DND-41 (cell line): ENCODE data around the gene MECP2.

Experiments used
- ATAC-seq: fragments of 200-7000 bp; cut with Tn5 transposase; 3 replicates; pipeline ENCODE4 v1.9.1; 2021; ENCODE audit warnings: low read depth; ENCODE audit not compliant: insufficient read depth
- DNase-seq: peaks from one replicate; pipeline ENCODE4 v3.0.0-alpha.2; 2020
- H2AFZ ChIP-seq: 2 replicates; pipeline ENCODE4 v1.6.0; 2012; ENCODE audit warnings: low read depth, low read length
- H3K27ac ChIP-seq: 2 replicates; pipeline ENCODE4 v1.5.1; 2012; ENCODE audit warnings: low read length, inconsistent platforms
- H3K27me3 ChIP-seq: fragments of 200-600 bp; sonication (generic); 2 replicates; pipeline ENCODE4 v1.6.0; 2012; ENCODE audit warnings: low read length, mild to moderate bottlenecking, inconsistent platforms; ENCODE audit not compliant: insufficient read depth, poor library complexity
- H3K36me3 ChIP-seq: 2 replicates; pipeline ENCODE4 v1.5.1; 2012; ENCODE audit warnings: low read length, inconsistent platforms; ENCODE audit not compliant: insufficient read depth
- H3K4me1 ChIP-seq: 2 replicates; pipeline ENCODE4 v1.5.1; 2012; ENCODE audit warnings: mild to moderate bottlenecking, low read length; ENCODE audit not compliant: insufficient read depth
- H3K4me2 ChIP-seq: 2 replicates; pipeline ENCODE4 v1.6.0; 2012; ENCODE audit warnings: mild to moderate bottlenecking, moderate library complexity, low read length, inconsistent platforms; ENCODE audit not compliant: insufficient read depth
- H3K4me3 ChIP-seq, 2 experiments: fragments of 200-600 bp in 1 of 2; shearing (Covaris generic) in 1 of 2; 2 replicates each; pipeline ENCODE4 v1.5.1; 2012 to 2016; ENCODE audit warnings: inconsistent platforms in 2 of 2, low read length in 2 of 2, mild to moderate bottlenecking in 2 of 2, low read depth in 1 of 2, moderate library complexity in 1 of 2
- H3K79me2 ChIP-seq: 2 replicates; pipeline ENCODE4 v1.6.0; 2012; ENCODE audit warnings: low read length, inconsistent platforms; ENCODE audit not compliant: insufficient read depth
- H3K9ac ChIP-seq: 2 replicates; pipeline ENCODE4 v1.6.0; 2012; ENCODE audit warnings: low read depth, mild to moderate bottlenecking, inconsistent platforms, low read length, moderate library complexity
- H3K9me3 ChIP-seq: 2 replicates; pipeline ENCODE4 v1.5.1; 2012; ENCODE audit warnings: low read length, moderate library complexity, mild to moderate bottlenecking, inconsistent platforms; ENCODE audit not compliant: insufficient read depth, severe bottlenecking
- H4K20me1 ChIP-seq: 2 replicates; pipeline ENCODE4 v1.6.0; 2012; ENCODE audit warnings: low read length; ENCODE audit not compliant: insufficient read depth
- CTCF ChIP-seq: IDR thresholded peaks from 2 replicates; pipeline ENCODE4 v1.5.1; 2012; ENCODE audit warnings: borderline replicate concordance, low read length, moderate library complexity, mild to moderate bottlenecking; ENCODE audit not compliant: poor library complexity, severe bottlenecking; ENCODE audit errors: extremely low read depth
- EZH2 ChIP-seq: IDR thresholded peaks from 3 replicates; pipeline ENCODE4 v1.6.1; 2012; ENCODE audit warnings: borderline replicate concordance, low read depth, mild to moderate bottlenecking, moderate library complexity, low read length, inconsistent platforms; ENCODE audit not compliant: severe bottlenecking

MECP2 gene

DNA sequence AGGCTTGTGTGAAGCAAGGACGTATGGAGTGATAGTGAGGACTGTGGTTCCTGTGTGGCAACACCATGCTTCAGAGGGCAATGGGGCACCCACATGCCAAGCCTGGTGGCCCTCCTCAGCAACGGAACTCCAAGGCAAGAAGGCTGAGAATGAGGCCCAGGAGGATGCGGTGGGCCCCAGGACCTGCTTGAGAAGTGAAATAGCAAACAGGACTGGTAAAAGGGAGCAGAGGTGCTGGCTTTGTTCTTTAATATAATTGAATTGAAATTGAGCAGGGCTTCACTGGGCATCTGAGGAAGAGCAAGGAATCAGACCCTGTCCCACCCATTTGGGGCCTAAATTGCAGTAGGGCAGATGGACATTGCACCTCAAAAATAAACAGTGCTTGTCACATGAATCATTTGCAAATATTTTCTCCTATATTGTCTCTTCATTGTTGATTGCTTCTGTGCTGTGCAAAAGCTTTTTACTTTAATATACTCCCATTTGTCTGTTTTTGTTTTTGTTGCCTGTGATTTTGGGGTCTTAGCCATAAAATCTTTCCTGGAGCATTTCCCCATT is 122.7 kb downstream of the MECP2 start:
- no peak overlapping the region for H2AFZ ChIP-seq
- ATAC-seq (no peak), DNase-seq (no peak)
- peaks cover 19% of the 10 kb centered on the region for H3K4me1 ChIP-seq
- 0 out of 4 replicates have a peak overlapping the region, but pooled peaks of 1 of the 2 experiments have one; percentile 90 for H3K4me3 ChIP-seq
- peaks cover 42% of the 10 kb centered on the region for H3K79me2 ChIP-seq
- no peaks in the 10 kb centered on the region for H3K27me3 ChIP-seq
- peaks cover 2% of the 10 kb centered on the region; the same call in 1 of the 2 replicates for H3K36me3 ChIP-seq
- H3K27ac ChIP-seq = peak overlapping the region; percentile 100
- H4K20me1 ChIP-seq = 0 out of 2 replicates have a peak, but pooled peaks cover under 1% of the 10 kb centered on the region
- peak overlapping the region; percentile 99; the same call in 1 of the 2 replicates for H3K9ac ChIP-seq
- H3K4me2 ChIP-seq = peak overlapping the region; percentile 73
- H3K9me3 ChIP-seq = no peaks in the 10 kb centered on the region
- TF ChIP-seq EZH2 (no peak), CTCF (no peak)

DNA sequence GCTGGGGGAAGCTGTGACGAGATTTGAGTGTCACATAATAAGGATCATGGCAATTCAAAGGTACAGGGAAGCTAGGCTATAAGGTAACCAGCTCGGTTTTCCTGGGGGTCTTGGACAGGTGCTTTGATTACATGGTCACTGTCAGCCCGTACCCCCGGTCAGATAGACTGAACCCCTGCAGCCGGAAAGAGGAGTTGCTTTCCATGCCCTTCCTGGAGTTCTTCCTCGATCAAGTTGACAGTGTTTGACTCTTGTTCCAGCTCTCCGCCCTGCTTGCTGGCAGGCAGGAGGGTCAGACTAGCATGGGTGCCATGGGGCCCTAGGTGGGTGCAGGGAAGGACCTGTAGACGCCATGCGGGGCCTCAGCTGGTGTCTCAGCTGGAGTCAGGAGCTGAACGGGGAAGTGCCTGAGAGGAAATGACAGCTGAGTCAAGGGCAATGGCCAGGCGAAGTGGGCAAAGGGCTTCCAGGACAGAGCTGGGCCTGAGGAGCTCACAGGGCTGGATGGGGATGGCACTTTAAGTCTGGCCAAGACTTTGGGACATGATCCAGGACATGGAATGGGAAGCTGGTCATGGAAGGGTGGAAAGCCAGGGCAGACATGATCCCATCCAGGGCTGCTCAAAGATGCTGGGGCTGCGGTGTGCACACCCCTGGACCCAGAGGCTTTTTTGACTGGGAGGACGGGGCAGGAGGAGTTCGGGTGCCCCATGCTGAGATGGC is 123.4 kb downstream of the MECP2 start:
- peak overlapping the region; percentile 31; the same call in 1 of the 2 replicates for H2AFZ ChIP-seq
- DNase-seq = no peak

GRCh38 chrX:153973127-153974002 is 124.2 kb downstream of the MECP2 start:
- H2AFZ ChIP-seq = peak overlapping the region; percentile 31
- TF ChIP-seq EZH2 (no peak), CTCF (no peak)
- no peak for ATAC-seq
- DNase-seq = peak; percentile 32
- peak overlapping the region; percentile 55 to 90; a peak in 3 of 4 replicates for H3K4me3 ChIP-seq
- H3K27ac ChIP-seq = peak overlapping the region; percentile 100
- H3K4me1 ChIP-seq = peaks cover 24% of the 10 kb centered on the region
- no peaks in the 10 kb centered on the region for H3K27me3 ChIP-seq
- H3K79me2 ChIP-seq = peaks cover 56% of the 10 kb centered on the region
- no peaks in the 10 kb centered on the region for H3K9me3 ChIP-seq
- peaks cover 13% of the 10 kb centered on the region for H3K36me3 ChIP-seq
- peak overlapping the region; percentile 73 for H3K4me2 ChIP-seq
- H4K20me1 ChIP-seq = peaks cover 15% of the 10 kb centered on the region
- H3K9ac ChIP-seq = peak overlapping the region; percentile 99

More for the DNA sequence above, 123.4 kb downstream of the MECP2 start:
- H4K20me1 ChIP-seq = peaks cover 7% of the 10 kb centered on the region
- H3K27ac ChIP-seq = peak overlapping the region; percentile 100
- no peak for ATAC-seq
- no peaks in the 10 kb centered on the region for H3K27me3 ChIP-seq
- H3K4me1 ChIP-seq = peaks cover 19% of the 10 kb centered on the region
- H3K9me3 ChIP-seq = no peaks in the 10 kb centered on the region
- H3K79me2 ChIP-seq = peaks cover 48% of the 10 kb centered on the region
- H3K9ac ChIP-seq = peak overlapping the region; percentile 99
- H3K4me2 ChIP-seq = peak overlapping the region; percentile 73
- TF ChIP-seq EZH2 (no peak), CTCF (no peak)
- H3K36me3 ChIP-seq = peaks cover 8% of the 10 kb centered on the region; the same call in 1 of the 2 replicates
- peak overlapping the region in 1 of 2 experiments; percentile 90; a peak in 2 of 4 replicates for H3K4me3 ChIP-seq
